Measurements from ENCODE around the gene PVALEF.

Gene PVALEF

GRCh38 chr17:81132197-81132540 lies 33.1 kb upstream of the PVALEF start:
- H3K9me3 ChIP-seq = no peaks in the 10 kb centered on the region
- DNase-seq = no peak
- H3K4me1 ChIP-seq = no peaks in the 10 kb centered on the region
- TF ChIP-seq CTCF (IDR thresholded peaks at IDR 0.05; ENCODE audit: low read depth, low read length) = no peak
- H3K27me3 ChIP-seq = no peaks in the 10 kb centered on the region
- no peak overlapping the region for H3K4me3 ChIP-seq (ENCODE audit: low read depth, low read length)
- H3K36me3 ChIP-seq = no peaks in the 10 kb centered on the region

GRCh38 chr17:81132770-81133723 lies 32.3 kb upstream of the PVALEF start:
- Histone ChIP-seq H3K4me1 (no peaks in the 10 kb centered on the region), H3K9me3 (no peaks in the 10 kb centered on the region), H3K4me3 (ENCODE audit: low read depth, low read length) (no peak overlapping the region), H3K36me3 (no peaks in the 10 kb centered on the region), H3K27me3 (no peaks in the 10 kb centered on the region)
- DNase-seq = no peak
- TF ChIP-seq CTCF (IDR thresholded peaks at IDR 0.05; ENCODE audit: low read depth, low read length) = no peak

GRCh38 chr17:81134064-81134781 lies 31.1 kb upstream of the PVALEF start:
- no peaks in the 10 kb centered on the region for H3K27me3 ChIP-seq
- no peak for DNase-seq
- H3K36me3 ChIP-seq = no peaks in the 10 kb centered on the region
- H3K4me3 ChIP-seq (ENCODE audit: low read depth, low read length) = no peak overlapping the region
- H3K4me1 ChIP-seq = no peaks in the 10 kb centered on the region
- no peaks in the 10 kb centered on the region for H3K9me3 ChIP-seq
- TF ChIP-seq CTCF (IDR thresholded peaks at IDR 0.05; ENCODE audit: low read depth, low read length) = no peak

- no peaks in the 10 kb centered on the region for H3K9me3 ChIP-seq
- H3K36me3 ChIP-seq = no peaks in the 10 kb centered on the region
- peak; percentile 45 for DNase-seq
- H3K4me1 ChIP-seq = no peaks in the 10 kb centered on the region
- no peak overlapping the region for H3K4me3 ChIP-seq (ENCODE audit: low read depth, low read length)
- no peak for TF ChIP-seq CTCF (IDR thresholded peaks at IDR 0.05; ENCODE audit: low read depth, low read length)
- H3K27me3 ChIP-seq = no peaks in the 10 kb centered on the region
Observed at GRCh38 chr17:81135505-81136278, 29.6 kb upstream of the PVALEF start.

- no peak for DNase-seq
- Histone ChIP-seq H3K9me3 (no peaks in the 10 kb centered on the region), H3K27me3 (no peaks in the 10 kb centered on the region), H3K4me3 (ENCODE audit: low read depth, low read length) (no peak overlapping the region), H3K36me3 (no peaks in the 10 kb centered on the region), H3K4me1 (no peaks in the 10 kb centered on the region)
- no peak for TF ChIP-seq CTCF (IDR thresholded peaks at IDR 0.05; ENCODE audit: low read depth, low read length)
Observed at GRCh38 chr17:81136366-81136765, 28.9 kb upstream of the PVALEF start.
